GM12878 (cell line): ENCODE results near the gene SORL1.

Experiments used
- CREM ChIP-seq: IDR thresholded peaks from 2 replicates; pipeline ENCODE4 v1.6.1; 2014; ENCODE audit warnings: antibody characterized with exemption, low read depth
- JUNB ChIP-seq: IDR thresholded peaks from 2 replicates; pipeline ENCODE4 v1.6.1; 2016; ENCODE audit warnings: antibody characterized with exemption, mild to moderate bottlenecking
- NR2C2 ChIP-seq: IDR thresholded peaks from 2 replicates; pipeline ENCODE4 v1.6.1; 2011; ENCODE audit warnings: borderline replicate concordance, low read depth; ENCODE audit not compliant: control insufficient read depth, insufficient read length
- SIN3A ChIP-seq: IDR thresholded peaks from 2 replicates; pipeline ENCODE4 v1.6.1; 2012; ENCODE audit warnings: low read depth, low read length, improper control_type of control experiment
- STAT1 ChIP-seq: fragments of 450-650 bp; conservative IDR thresholded peaks from 2 replicates; pipeline ENCODE4 v1.6.1; 2014; ENCODE audit warnings: antibody characterized with exemption, mild to moderate bottlenecking
- ZBTB11 ChIP-seq: fragments of 450-650 bp; formaldehyde crosslinking; IDR thresholded peaks from 2 replicates; pipeline ENCODE4 v1.5.0; 2022; ENCODE audit warnings: mild to moderate bottlenecking, missing genetic modification characterization

- TF ChIP-seq ZBTB11 (CRISPR knock-in tag): no peak
- no peak for TF ChIP-seq CREM
- no peak for TF ChIP-seq SIN3A
- no peak for TF ChIP-seq JUNB
- no peak for TF ChIP-seq STAT1
- TF ChIP-seq NR2C2: no peak
These were observed 20.2 kb downstream of the SORL1 start for GRCh38 chr11:121472312-121472711.
